ENCODE measurements around the gene BIN2. TPM values are rescaled to one million over a fixed set of nuclear protein-coding genes. Genes with fewer than 3 reads are reported as not detected.

The BIN2 gene
- total RNA-seq, 3 donors from 2014 or later: 2.3 to 7.6 (median 6.2) TPM

- DNase-seq (ENCODE audit: low spot score in 2 of 2): no peak
- intact Hi-C loops (cut with DNase I; ENCODE audit: low total_unique reads): no loop called here
- TF ChIP-seq CTCF (IDR thresholded peaks at IDR 0.05) (no peak), POLR2AphosphoS5 (IDR thresholded peaks at IDR 0.05) (no peak), POLR2A (IDR thresholded peaks at IDR 0.05) (no peak)
- H3K27me3 ChIP-seq: no peaks in the 10 kb centered on the region
- no peak overlapping the region for H3K27ac ChIP-seq
- no peaks in the 10 kb centered on the region for H3K36me3 ChIP-seq
- no peak overlapping the region for H3K4me3 ChIP-seq
- no peaks in the 10 kb centered on the region for H3K9me3 ChIP-seq
- no peaks in the 10 kb centered on the region for H3K4me1 ChIP-seq
These were observed 89.4 kb downstream of the BIN2 start for GRCh38 chr12:51234530-51234929.

GRCh38 chr12:51232642-51233041 is 91.3 kb downstream of the BIN2 start:
- TF ChIP-seq CTCF (IDR thresholded peaks at IDR 0.05): no peak
- TF ChIP-seq POLR2AphosphoS5 (IDR thresholded peaks at IDR 0.05): no peak
- TF ChIP-seq POLR2A (IDR thresholded peaks at IDR 0.05): no peak
- H3K9me3 ChIP-seq: no peaks in the 10 kb centered on the region
- no peaks in the 10 kb centered on the region for H3K36me3 ChIP-seq
- no peak for DNase-seq (ENCODE audit: low spot score in 2 of 2)
- H3K27ac ChIP-seq: no peak overlapping the region
- H3K4me3 ChIP-seq: no peak overlapping the region
- intact Hi-C loops (cut with DNase I; ENCODE audit: low total_unique reads): no loop called here
- H3K4me1 ChIP-seq: no peaks in the 10 kb centered on the region
- H3K27me3 ChIP-seq: no peaks in the 10 kb centered on the region

Other genes with a start within 250 kb of the BIN2 start
- 10 to 100 TPM; 20.2 to 37.3 (median 35.7) TPM for gene CSRNP2, start 240.6 kb downstream of the BIN2 start, total RNA-seq
- gene TFCP2, start 151.0 kb downstream of the BIN2 start, total RNA-seq: 10 to 100 TPM; 14.6 to 22.1 (median 16.4) TPM
- 10 to 100 TPM; 10.5 to 23.3 (median 15.2) TPM for gene POU6F1, start 106.1 kb downstream of the BIN2 start, total RNA-seq
- gene DAZAP2, start 85.3 kb downstream of the BIN2 start, total RNA-seq: 100 to 1,000 TPM; 318 to 408 (median 330) TPM
- gene SMAGP, start 53.8 kb downstream of the BIN2 start, total RNA-seq: 10 to 100 TPM in 2 of 3 donors, 1 to 10 TPM in 1; 5.8 to 16.1 (median 15.5) TPM
- gene CELA1, start 22.5 kb upstream of the BIN2 start, total RNA-seq: not detected
- gene GALNT6, start 67.2 kb upstream of the BIN2 start, total RNA-seq: 10 to 100 TPM in 2 of 3 donors, 1 to 10 TPM in 1; 5.8 to 55.8 (median 48.2) TPM
- 1 to 10 TPM in 2 of 3 donors, under 1 TPM in 1; 0.64 to 8.3 (median 6.2) TPM for gene SLC4A8, start 100.7 kb upstream of the BIN2 start, total RNA-seq